Stimulated activated CD8-positive, alpha-beta memory T cell treated with anti-CD3 and anti-CD28 coated beads, Interleukin-2, amount 100 ng/mL, for 1 hour (primary cell): ENCODE measurements around the gene NKX2-3.

ENCODE experiments used
- DNase-seq, 2 donors: peaks; one replicate each; pipeline ENCODE4 v3.0.0-alpha.2; 2020; ENCODE audit warnings: low read depth in 2 of 2

Gene NKX2-3

DNA sequence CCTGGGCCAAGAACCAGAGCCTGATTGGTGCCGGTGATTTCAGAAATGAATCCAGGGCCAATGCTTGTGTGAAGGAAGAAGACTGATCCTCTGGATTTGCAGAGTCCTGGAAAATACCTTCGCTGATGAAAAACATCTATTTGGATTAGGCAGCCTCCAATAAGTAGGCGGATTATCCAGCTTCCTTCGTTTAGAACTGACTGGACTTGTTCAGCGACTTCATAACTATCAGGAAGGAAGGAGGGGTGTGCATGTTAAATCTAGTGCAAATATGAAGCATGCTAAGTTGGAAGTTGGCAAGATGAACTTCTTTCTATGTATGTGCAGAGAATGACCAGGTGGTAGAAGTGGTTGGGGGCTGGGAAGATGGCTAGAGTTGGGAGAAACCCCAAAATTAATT, 41.0 kb downstream of the NKX2-3 start:
- DNase-seq, result no peak

DNA sequence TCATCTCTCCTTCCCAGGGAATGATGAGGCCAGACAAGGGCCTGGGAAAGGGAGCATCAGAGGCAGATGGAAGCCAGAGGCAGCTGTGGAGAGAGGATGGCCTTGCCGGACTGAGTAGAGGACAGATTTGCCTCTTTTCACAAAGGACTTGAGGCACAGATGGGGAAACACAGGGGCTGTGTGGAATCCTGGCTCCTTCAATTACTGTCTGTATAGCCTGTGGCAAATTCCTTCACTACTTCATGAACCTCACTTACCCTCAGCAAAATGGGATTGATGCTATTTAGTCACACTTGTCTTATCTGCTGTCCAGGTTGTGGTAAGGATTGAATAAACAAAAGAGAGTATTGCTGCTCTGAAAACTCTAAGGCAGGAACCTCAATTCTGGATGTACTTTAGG, 47.2 kb downstream of the NKX2-3 start:
- DNase-seq, result no peak

DNA sequence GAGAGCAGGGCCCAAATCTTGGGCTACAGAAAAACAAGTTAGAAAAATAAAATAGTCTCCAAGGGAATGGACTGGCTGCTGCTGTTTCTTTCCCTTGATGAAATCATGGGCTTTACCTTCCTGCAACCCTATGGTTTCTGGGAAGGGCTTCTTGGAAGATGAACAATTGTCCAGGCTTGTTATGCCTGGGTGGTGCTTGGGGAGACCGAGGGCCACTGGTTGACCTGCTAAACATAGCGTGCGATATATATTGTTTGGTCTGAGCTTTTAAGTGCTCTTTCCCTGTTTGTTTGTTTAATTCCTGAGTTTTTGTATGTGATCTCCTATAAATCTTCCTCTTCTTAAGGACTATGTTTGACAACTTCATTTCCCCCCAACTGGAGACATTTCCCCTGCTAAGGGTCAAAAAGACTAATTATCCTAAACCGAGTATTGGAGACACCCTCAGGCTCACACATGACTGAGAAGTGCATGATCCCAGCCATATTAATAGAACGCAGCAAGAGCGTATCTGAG, 49.6 kb downstream of the NKX2-3 start:
- no peak for DNase-seq

DNA sequence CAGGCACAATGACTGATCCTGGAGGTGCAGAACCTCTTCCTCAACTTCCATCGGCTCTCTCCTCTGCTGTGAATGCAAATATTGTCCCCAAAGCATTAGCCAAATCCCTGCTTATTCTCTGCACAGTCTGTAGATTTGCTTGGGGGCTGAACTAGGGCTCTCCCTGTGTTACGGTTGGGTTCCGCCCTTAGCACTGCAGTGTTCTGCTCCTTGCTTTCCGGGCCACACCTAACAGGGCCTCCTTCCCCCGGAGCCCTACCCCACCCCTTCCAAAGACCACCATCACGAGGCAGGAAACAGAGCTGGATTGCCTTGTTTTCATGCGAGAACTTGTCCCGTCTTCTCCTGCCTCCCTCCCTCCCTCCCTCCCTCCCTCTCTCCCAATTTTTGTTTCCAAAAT, 50.9 kb downstream of the NKX2-3 start:
- DNase-seq, result no peak
